ENCODE measurements around the gene ASB3.

DNA sequence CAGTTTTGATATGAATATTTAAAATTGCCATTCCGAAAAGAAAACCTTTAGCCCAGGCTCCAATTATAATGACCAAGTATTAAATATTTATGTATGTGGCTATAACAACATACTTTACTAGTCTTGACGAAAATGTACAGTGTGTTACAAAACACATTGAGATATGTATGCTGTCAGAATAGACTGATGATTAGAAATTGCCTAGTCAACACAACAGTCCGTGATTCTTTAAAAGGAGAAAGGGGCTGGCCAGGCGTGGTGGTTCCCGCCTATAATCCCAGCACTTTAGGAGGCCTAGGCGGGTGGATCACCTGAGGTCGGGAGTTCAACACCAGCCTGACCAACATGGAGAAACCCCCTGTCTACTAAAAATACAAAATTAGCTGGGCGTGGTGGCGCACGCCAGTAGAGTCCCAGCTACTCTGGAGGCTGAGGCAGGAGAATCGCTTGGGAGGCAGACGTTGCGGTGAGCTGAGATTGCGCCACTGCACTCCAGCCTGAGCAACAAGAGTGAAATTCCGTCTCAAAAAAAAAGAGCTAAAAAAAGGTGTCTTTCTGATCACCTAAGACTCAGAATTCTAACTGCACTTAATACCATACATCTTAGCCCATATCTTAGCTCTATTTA is 17.3 kb downstream of the ASB3 start:
- TF ChIP-seq, protein P1, sequence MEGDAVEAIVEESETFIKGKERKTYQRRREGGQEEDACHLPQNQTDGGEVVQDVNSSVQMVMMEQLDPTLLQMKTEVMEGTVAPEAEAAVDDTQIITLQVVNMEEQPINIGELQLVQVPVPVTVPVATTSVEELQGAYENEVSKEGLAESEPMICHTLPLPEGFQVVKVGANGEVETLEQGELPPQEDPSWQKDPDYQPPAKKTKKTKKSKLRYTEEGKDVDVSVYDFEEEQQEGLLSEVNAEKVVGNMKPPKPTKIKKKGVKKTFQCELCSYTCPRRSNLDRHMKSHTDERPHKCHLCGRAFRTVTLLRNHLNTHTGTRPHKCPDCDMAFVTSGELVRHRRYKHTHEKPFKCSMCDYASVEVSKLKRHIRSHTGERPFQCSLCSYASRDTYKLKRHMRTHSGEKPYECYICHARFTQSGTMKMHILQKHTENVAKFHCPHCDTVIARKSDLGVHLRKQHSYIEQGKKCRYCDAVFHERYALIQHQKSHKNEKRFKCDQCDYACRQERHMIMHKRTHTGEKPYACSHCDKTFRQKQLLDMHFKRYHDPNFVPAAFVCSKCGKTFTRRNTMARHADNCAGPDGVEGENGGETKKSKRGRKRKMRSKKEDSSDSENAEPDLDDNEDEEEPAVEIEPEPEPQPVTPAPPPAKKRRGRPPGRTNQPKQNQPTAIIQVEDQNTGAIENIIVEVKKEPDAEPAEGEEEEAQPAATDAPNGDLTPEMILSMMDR (IDR thresholded peaks at IDR 0.05), result no peak
- TF ChIP-seq, protein P2, sequence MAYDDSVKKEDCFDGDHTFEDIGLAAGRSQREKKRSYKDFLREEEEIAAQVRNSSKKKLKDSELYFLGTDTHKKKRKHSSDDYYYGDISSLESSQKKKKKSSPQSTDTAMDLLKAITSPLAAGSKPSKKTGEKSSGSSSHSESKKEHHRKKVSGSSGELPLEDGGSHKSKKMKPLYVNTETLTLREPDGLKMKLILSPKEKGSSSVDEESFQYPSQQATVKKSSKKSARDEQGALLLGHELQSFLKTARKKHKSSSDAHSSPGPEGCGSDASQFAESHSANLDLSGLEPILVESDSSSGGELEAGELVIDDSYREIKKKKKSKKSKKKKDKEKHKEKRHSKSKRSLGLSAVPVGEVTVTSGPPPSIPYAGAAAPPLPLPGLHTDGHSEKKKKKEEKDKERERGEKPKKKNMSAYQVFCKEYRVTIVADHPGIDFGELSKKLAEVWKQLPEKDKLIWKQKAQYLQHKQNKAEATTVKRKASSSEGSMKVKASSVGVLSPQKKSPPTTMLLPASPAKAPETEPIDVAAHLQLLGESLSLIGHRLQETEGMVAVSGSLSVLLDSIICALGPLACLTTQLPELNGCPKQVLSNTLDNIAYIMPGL (CRISPR knock-in tag; IDR thresholded peaks at IDR 0.05; ENCODE audit: borderline replicate concordance), result no peak
- TF ChIP-seq RNF2 (IDR thresholded peaks at IDR 0.05; ENCODE audit: borderline replicate concordance, low read depth) (no peak), FOSB (CRISPR knock-in tag; IDR thresholded peaks at IDR 0.05) (no peak)
